Kidney capillary endothelial cell (primary cell): ENCODE measurements around the gene GMCL2.
"Not testable (repeated sequence)": the region's sequence is repeated elsewhere in the genome, so short reads cannot be mapped to it uniquely, and the experiment has no call there.

Experiments
- DNase-seq: peaks from one replicate; pipeline ENCODE4 v3.0.0-alpha.2; 2018; ENCODE audit warnings: low spot score

The GMCL2 gene

GRCh38 chr5:178204935-178205748, 18.0 kb upstream of the GMCL2 start:
- DNase-seq, result no peak

- DNase-seq, result peak; percentile 89
Measured at GRCh38 chr5:178204182-178204934, 17.2 kb upstream of the GMCL2 start, which contains the start of gene HNRNPAB. TSS of gene HNRNPAB (plus strand) at chr5:178204533. CDS start at chr5:178204838, 305 bp downstream.

GRCh38 chr5:178203670-178204181, 16.6 kb upstream of the GMCL2 start:
- DNase-seq, result no peak

GRCh38 chr5:178202541-178202940, 15.4 kb upstream of the GMCL2 start:
- no peak for DNase-seq

- no peak for DNase-seq
Measured at GRCh38 chr5:178201927-178202235, 14.7 kb upstream of the GMCL2 start.

GRCh38 chr5:178201221-178201926, 14.2 kb upstream of the GMCL2 start:
- no peak for DNase-seq

GRCh38 chr5:178199581-178200434, 12.6 kb upstream of the GMCL2 start:
- no peak for DNase-seq

GRCh38 chr5:178198706-178199105, 11.5 kb upstream of the GMCL2 start:
- DNase-seq, result no peak

GRCh38 chr5:178198151-178198550, 11.0 kb upstream of the GMCL2 start:
- DNase-seq, result not testable (repeated sequence)

GRCh38 chr5:178196986-178197385, 9.8 kb upstream of the GMCL2 start:
- DNase-seq, result no peak

- DNase-seq, result no peak
Measured at GRCh38 chr5:178196281-178196812, 9.2 kb upstream of the GMCL2 start.

- no peak for DNase-seq
Measured at GRCh38 chr5:178194026-178194425, 6.9 kb upstream of the GMCL2 start.

GRCh38 chr5:178193251-178193809, 6.2 kb upstream of the GMCL2 start:
- no peak for DNase-seq

- no peak for DNase-seq
Measured at GRCh38 chr5:178192787-178193186, 5.6 kb upstream of the GMCL2 start.

GRCh38 chr5:178192244-178192643, 5.1 kb upstream of the GMCL2 start:
- DNase-seq, result no peak

- no peak for DNase-seq
Measured at GRCh38 chr5:178191661-178192060, 4.5 kb upstream of the GMCL2 start.

- DNase-seq, result no peak
Measured at GRCh38 chr5:178189433-178189832, 2.3 kb upstream of the GMCL2 start.

GRCh38 chr5:178186427-178186826, 744 bp downstream of the GMCL2 start:
- no peak for DNase-seq

GRCh38 chr5:178182158-178182876, 4.9 kb downstream of the GMCL2 start:
- DNase-seq, result no peak

- no peak for DNase-seq
Measured at GRCh38 chr5:178180141-178180863, 6.9 kb downstream of the GMCL2 start.
